GM13976 (cell line): ENCODE data around the gene PDE6B.
"Not testable (repeated sequence)": the region's sequence is repeated elsewhere in the genome, so short reads cannot be mapped to it uniquely, and the experiment has no call there.

ENCODE experiments used
- DNase-seq: peaks from one replicate; pipeline ENCODE4 v3.0.0; 2012; ENCODE audit warnings: low spot score
- CTCF ChIP-seq: IDR thresholded peaks from 2 replicates; pipeline ENCODE4 v1.5.1; 2012; ENCODE audit warnings: borderline replicate concordance, mild to moderate bottlenecking; ENCODE audit not compliant: insufficient read depth; ENCODE audit errors: extremely low read depth, missing control alignments, control extremely low read depth
- in situ Hi-C: fragments of 300-500 bp; cut with MboI; formaldehyde crosslinking; loops from one replicate; pipeline ENCODE4 v1.12.0; 2022; ENCODE audit warnings: low sequenced_read_pairs, mixed read lengths, inconsistent platforms; ENCODE audit not compliant: unreplicated experiment

Gene PDE6B

GRCh38 chr4:666822-667544 is 41.6 kb downstream of the PDE6B start:
- TF ChIP-seq CTCF, result no peak
- in situ Hi-C loops, result no loop called here
- DNase-seq, result no peak

GRCh38 chr4:667545-667925 is 42.2 kb downstream of the PDE6B start:
- in situ Hi-C loops, result no loop called here
- no peak for DNase-seq
- no peak for TF ChIP-seq CTCF

GRCh38 chr4:668219-668618 is 42.8 kb downstream of the PDE6B start:
- DNase-seq, in situ Hi-C loops: not testable (repeated sequence)

GRCh38 chr4:669806-670559 is 44.6 kb downstream of the PDE6B start:
- in situ Hi-C loops, DNase-seq: not testable (repeated sequence)

- no peak for DNase-seq
- in situ Hi-C loops, result no loop called here
- TF ChIP-seq CTCF, result no peak
These were observed 46.4 kb downstream of the PDE6B start for GRCh38 chr4:671769-672168.

GRCh38 chr4:673349-674091 is 48.1 kb downstream of the PDE6B start:
- DNase-seq, result no peak
- no peak for TF ChIP-seq CTCF
- in situ Hi-C loops, result no loop called here

GRCh38 chr4:674172-675035 is 49.0 kb downstream of the PDE6B start, which contains the start of the genes ATP5ME and MYL5:
TSS of gene ATP5ME (minus strand) at chr4:674276. CDS start at chr4:674247, 29 bp downstream.
TSS of gene MYL5 (plus strand) at chr4:674542. CDS start at chr4:678027, 3,485 bp downstream.
- DNase-seq, result peak; percentile 100
- peak; percentile 99 for TF ChIP-seq CTCF
- in situ Hi-C loops, result no loop called here
